ELF-1 (cell line): Measurements from ENCODE around the gene LSM12.

Experiments used
- DNase-seq: peaks from one replicate; pipeline ENCODE4 v3.0.0-alpha.2; 2016; ENCODE audit warnings: low read depth, low spot score

LSM12 gene

GRCh38 chr17:43987131-43988021, 79.1 kb downstream of the LSM12 start:
- no peak for DNase-seq

GRCh38 chr17:43986225-43986981, 80.1 kb downstream of the LSM12 start:
- DNase-seq, result no peak

- no peak for DNase-seq
Measured at GRCh38 chr17:43984521-43984920, 82.0 kb downstream of the LSM12 start.
